SU-DHL-6 (cell line): ENCODE measurements around the gene ITGA1.

ENCODE experiments used
- H2AFZ ChIP-seq: fragments of 200-600 bp; sonication (generic); 2 replicates; pipeline ENCODE4 v1.6.1; 2014; ENCODE audit warnings: low read depth, mild to moderate bottlenecking, moderate library complexity, mixed read lengths, antibody characterized with exemption, low read length; ENCODE audit not compliant: severe bottlenecking
- H3F3A ChIP-seq: fragments of 200-600 bp; shearing (Covaris generic); 2 replicates; pipeline ENCODE4 v1.6.0; 2016; ENCODE audit warnings: antibody characterized with exemption, mild to moderate bottlenecking; ENCODE audit not compliant: insufficient read depth
- H3K27ac ChIP-seq: fragments of 200-600 bp; sonication (generic); 2 replicates; pipeline ENCODE4 v1.5.1; 2016; ENCODE audit warnings: low read depth, mild to moderate bottlenecking, low read length, moderate library complexity, mixed read lengths
- H3K27me3 ChIP-seq: fragments of 200-600 bp; sonication (generic), shearing (Covaris generic); 2 replicates; pipeline ENCODE4 v1.6.0; 2014; ENCODE audit warnings: mild to moderate bottlenecking, low read length
- H3K36me3 ChIP-seq: fragments of 200-600 bp; sonication (generic); 2 replicates; pipeline ENCODE4 v1.6.1; 2014; ENCODE audit warnings: mild to moderate bottlenecking, low read length, mixed read lengths
- H3K4me2 ChIP-seq: fragments of 300-600, 200-600 bp; shearing (Covaris generic), sonication (generic); 2 replicates; pipeline ENCODE4 v1.6.0; 2014; ENCODE audit warnings: low read length, low read depth, mild to moderate bottlenecking; ENCODE audit not compliant: poor library complexity, severe bottlenecking
- H3K4me3 ChIP-seq: fragments of 200-600 bp; sonication (generic); 2 replicates; pipeline ENCODE4 v1.5.1; 2014; ENCODE audit warnings: antibody characterized with exemption, low read length, mild to moderate bottlenecking, mixed read lengths; ENCODE audit not compliant: insufficient read depth, poor library complexity, severe bottlenecking
- H3K79me2 ChIP-seq: fragments of 200-600 bp; sonication (generic); 2 replicates; pipeline ENCODE4 v1.6.1; 2014; ENCODE audit warnings: mild to moderate bottlenecking, low read length, moderate library complexity; ENCODE audit not compliant: insufficient read depth
- H3K9ac ChIP-seq: fragments of 200-600 bp; sonication (generic); 2 replicates; pipeline ENCODE4 v1.7.0; 2014; ENCODE audit warnings: mild to moderate bottlenecking, low read length
- H3K9me2 ChIP-seq: fragments of 200-600 bp; sonication (generic); replicated peaks from 2 replicates; pipeline ENCODE4 v1.6.1; 2014; ENCODE audit warnings: low read length; ENCODE audit not compliant: insufficient read depth
- H3K9me3 ChIP-seq: fragments of 200-600 bp; sonication (generic); 2 replicates; pipeline ENCODE4 v1.6.1; 2014; ENCODE audit warnings: low read length, mixed read lengths; ENCODE audit not compliant: insufficient read depth
- H4K20me1 ChIP-seq: fragments of 200-600 bp; sonication (generic); 2 replicates; pipeline ENCODE4 v1.6.1; 2014; ENCODE audit warnings: low read depth, mild to moderate bottlenecking, antibody characterized with exemption, low read length, moderate library complexity, mixed read lengths
- CTCF ChIP-seq: fragments of 200-600 bp; sonication (generic); IDR thresholded peaks from one replicate; pipeline ENCODE4 v1.5.1; 2017; ENCODE audit warnings: antibody characterized with exemption, mild to moderate bottlenecking, low read length, moderate library complexity; ENCODE audit not compliant: insufficient read depth, poor library complexity, severe bottlenecking
- EZH2phosphoT487 ChIP-seq: fragments of 200-600 bp; sonication (generic), shearing (Covaris generic); conservative IDR thresholded peaks from 2 replicates; pipeline ENCODE4 v1.6.1; 2018; ENCODE audit warnings: mild to moderate bottlenecking, antibody characterized with exemption, low read length, moderate library complexity, mixed read lengths

ITGA1 gene

DNA sequence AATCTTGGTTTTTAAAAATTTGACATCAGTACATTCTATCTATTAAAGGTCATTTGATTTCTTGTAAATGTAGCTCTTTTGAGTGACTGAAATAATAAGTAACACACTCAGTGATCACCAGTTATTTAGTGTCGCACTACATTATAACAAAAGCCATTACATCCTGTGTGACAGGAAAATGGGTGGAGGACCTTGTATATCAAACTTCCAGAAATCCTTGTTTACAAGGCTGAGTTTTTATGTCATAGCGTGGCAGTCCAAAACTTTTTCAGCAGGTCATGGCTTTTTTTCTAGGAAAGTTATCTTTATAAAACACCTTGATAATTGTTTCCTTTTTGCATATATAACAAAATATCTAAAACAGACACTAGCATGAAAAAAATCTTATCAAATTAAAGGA is 14.4 kb upstream of the ITGA1 start:
- no peaks in the 10 kb centered on the region for H3K27me3 ChIP-seq
- no peak overlapping the region for H3K4me2 ChIP-seq
- H3K27ac ChIP-seq = no peak overlapping the region
- no peaks in the 10 kb centered on the region for H3K79me2 ChIP-seq
- no peaks in the 10 kb centered on the region for H3K9me2 ChIP-seq
- no peaks in the 10 kb centered on the region for H4K20me1 ChIP-seq
- no peaks in the 10 kb centered on the region for H3F3A ChIP-seq
- H2AFZ ChIP-seq = no peak overlapping the region
- H3K4me3 ChIP-seq = no peak overlapping the region
- TF ChIP-seq CTCF = no peak
- no peak for TF ChIP-seq EZH2phosphoT487
- no peaks in the 10 kb centered on the region for H3K9me3 ChIP-seq
- no peaks in the 10 kb centered on the region for H3K36me3 ChIP-seq
- H3K9ac ChIP-seq = no peak overlapping the region

- Histone ChIP-seq H3K9me3 (no peaks in the 10 kb centered on the region), H3K36me3 (no peaks in the 10 kb centered on the region), H3K4me3 (no peak overlapping the region), H4K20me1 (no peaks in the 10 kb centered on the region), H3F3A (no peaks in the 10 kb centered on the region), H3K4me2 (no peak overlapping the region), H3K9me2 (no peaks in the 10 kb centered on the region), H2AFZ (no peak overlapping the region), H3K27me3 (no peaks in the 10 kb centered on the region), H3K9ac (no peak overlapping the region), H3K79me2 (no peaks in the 10 kb centered on the region), H3K27ac (no peak overlapping the region)
- TF ChIP-seq CTCF (no peak), EZH2phosphoT487 (no peak)
Observed at GRCh38 chr5:52774005-52774410, 13.7 kb upstream of the ITGA1 start.

GRCh38 chr5:52776116-52776515 is 11.6 kb upstream of the ITGA1 start:
- H2AFZ ChIP-seq = no peak overlapping the region
- TF ChIP-seq CTCF (no peak), EZH2phosphoT487 (no peak)

DNA sequence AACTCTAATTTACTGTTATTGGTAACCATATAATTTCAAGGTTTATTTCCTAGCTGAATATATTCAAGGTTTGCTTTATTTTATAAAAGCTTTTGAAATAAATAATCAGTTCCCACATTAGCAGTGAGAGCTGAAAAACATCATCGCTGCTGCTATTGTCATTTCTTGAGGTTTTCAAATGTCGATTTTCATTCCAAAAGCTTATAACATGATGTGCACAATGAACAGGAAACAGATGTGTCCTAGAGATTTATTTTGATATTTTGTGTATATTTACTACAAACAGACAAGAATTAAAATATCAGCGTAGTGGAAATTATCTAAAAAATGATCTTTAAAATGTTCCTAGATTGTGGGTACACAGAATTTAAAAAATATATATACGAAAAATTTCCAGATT is 10.5 kb upstream of the ITGA1 start:
- Histone ChIP-seq H3F3A (no peaks in the 10 kb centered on the region), H3K36me3 (no peaks in the 10 kb centered on the region), H4K20me1 (no peaks in the 10 kb centered on the region), H3K4me2 (no peak overlapping the region), H2AFZ (no peak overlapping the region), H3K4me3 (no peak overlapping the region), H3K9me3 (no peaks in the 10 kb centered on the region), H3K9ac (no peak overlapping the region), H3K79me2 (no peaks in the 10 kb centered on the region), H3K9me2 (no peaks in the 10 kb centered on the region), H3K27ac (no peak overlapping the region), H3K27me3 (no peaks in the 10 kb centered on the region)
- TF ChIP-seq CTCF (no peak), EZH2phosphoT487 (no peak)

More at GRCh38 chr5:52776116-52776515, 11.6 kb upstream of the ITGA1 start:
- no peak overlapping the region for H3K9ac ChIP-seq
- no peaks in the 10 kb centered on the region for H3K36me3 ChIP-seq
- H3K4me3 ChIP-seq = no peak overlapping the region
- no peaks in the 10 kb centered on the region for H3K79me2 ChIP-seq
- H3K9me3 ChIP-seq = no peaks in the 10 kb centered on the region
- no peaks in the 10 kb centered on the region for H3K27me3 ChIP-seq
- no peaks in the 10 kb centered on the region for H4K20me1 ChIP-seq
- no peak overlapping the region for H3K4me2 ChIP-seq
- H3K27ac ChIP-seq = no peak overlapping the region
- H3F3A ChIP-seq = no peaks in the 10 kb centered on the region
- no peaks in the 10 kb centered on the region for H3K9me2 ChIP-seq
